Endometrial microvascular endothelial cells (primary cell): ENCODE results near the gene GRM3. TPM values are rescaled to one million over a fixed set of nuclear protein-coding genes. Genes with fewer than 3 reads are reported as not detected.

Source experiments
- in situ Hi-C: cut with HindIII; loops from 2 replicates; pipeline ENCODE4 v1.10.0; 2017; ENCODE audit warnings: low sequenced_read_pairs, low pct_unique_long_range_greater_than_20kb; ENCODE audit errors: inconsistent ontology term
- total RNA-seq: library from RNA; depleted of rRNA; stranded (reverse); fragments of >200 nt; gene quantifications from one replicate; pipeline ENCODE4 v1.2.3, GENCODE V29; 2015; ENCODE audit errors: inconsistent ontology term

The GRM3 gene
- total RNA-seq, 1 donor from 2014 or later = not detected

DNA sequence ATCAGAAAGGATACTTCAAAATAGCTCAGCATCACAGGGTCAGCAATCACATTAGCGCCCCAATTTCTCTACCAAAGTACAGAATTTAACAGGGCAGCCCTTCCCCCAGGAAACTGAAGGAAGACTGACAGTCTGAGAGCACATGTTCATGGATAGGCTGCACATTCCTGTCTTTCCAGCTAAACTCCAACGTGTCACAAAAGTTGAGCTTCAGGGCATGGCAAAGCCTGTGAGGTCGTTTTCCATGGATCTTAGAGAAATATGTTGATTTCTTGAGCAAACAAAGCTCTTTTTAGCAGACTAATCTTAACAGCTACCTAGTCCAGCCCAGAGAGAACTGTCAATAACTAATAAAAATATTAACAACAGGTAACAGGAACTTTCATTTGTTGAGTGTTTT is 207.9 kb downstream of the GRM3 start:
- in situ Hi-C loops = no loop called here

DNA sequence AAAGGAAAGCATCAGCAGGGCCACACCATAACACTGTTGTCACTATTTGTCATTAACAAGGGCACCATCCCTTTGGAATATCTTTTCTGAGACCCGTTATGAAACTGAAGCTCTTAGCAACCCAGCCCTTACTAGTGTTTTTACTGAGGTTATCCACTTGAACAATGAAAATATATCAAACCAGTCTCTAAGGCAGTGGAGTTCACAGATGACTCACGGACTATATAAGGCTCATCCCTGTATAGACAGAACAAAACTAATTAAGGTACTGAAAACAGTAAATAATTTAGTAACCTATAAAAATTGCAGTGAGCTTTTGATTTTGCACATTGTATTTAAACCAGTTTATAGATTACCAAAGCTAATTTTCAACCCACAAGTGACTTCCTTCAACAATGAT is 219.7 kb downstream of the GRM3 start:
- in situ Hi-C loops = no loop called here

DNA sequence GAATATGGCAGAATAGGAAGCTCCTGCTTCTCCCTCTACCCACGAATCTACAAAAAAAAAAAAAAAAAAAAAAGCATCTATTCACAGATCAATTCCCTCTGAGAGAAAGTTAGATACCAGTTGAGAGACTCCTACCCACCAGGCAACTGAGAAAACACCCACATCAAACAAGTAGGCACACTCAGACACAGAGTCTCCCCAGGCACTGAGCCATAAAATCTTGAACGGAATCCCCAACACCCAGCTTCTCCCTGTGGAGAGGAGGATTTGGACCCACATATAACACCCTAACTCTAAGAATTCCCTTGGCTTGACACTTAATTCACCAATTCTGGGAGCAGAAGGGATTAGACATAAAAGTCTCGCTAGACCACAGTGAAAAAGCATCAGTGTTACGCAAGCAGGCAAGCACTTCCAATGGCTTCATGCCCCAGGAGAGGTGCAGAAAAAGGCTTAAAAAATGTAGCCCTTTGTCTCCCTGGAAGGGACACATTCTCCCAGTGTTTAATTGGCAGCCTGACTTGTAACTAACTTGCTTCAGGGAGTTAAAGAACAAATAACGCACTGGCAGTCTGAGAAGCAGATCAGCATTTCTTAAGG is 223.6 kb downstream of the GRM3 start:
- in situ Hi-C loops = no loop called here

DNA sequence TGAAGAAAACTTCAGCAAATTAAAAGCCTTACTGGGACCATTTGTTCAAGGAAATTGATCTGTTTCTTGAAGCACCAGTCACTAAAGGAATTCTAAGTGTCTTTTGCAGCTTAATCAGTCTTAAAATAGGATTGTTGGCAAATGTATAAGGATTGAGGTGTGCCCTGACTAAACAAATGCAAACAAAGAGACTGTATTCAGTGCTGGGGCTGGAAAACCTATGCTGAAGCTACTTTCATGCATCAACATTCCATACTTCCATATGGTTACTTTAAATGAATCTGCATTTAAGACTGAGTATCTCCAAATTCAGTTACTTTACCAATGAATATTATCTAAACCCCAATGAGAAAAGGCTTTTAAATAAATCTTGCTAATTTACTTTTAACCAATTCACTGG is 232.4 kb downstream of the GRM3 start:
- in situ Hi-C loops = no loop called here

DNA sequence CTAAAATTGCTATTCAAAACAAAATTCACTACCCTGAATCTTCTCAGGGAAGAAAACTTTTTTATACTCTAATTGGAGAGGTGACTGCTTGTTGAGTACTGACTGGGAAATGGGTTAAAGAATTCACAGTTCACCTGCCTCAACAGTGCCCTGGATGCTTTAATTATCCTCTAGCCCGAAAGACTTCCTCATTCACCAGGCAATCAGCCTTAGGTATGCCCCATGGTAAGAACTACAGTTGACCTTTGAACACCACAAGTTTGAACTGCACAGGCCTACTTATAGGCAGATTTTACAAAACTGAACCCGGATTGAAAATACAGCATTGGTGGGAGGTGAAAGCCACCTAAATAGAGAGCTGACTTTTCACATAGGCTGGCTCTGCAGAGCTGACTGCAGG is 240.4 kb downstream of the GRM3 start:
- in situ Hi-C loops = no loop called here

DNA sequence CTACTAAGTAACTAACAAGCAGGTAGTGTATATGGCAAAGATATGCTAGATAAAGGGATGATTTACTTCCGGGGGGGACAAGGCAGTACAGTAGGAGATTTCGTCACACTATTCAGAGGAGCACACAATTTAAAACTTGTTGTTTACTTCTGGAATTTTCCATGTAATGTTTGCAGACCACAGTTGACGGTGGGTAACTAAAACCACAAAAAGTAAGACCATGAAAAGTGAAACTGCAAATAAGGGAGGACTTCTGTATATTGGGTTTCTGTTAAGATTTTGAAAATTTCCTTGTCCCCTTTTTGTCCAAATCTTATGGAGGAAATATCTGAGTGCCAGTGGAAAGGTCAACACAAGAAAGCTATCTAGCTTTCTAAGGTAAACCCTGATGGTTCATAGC is 245.8 kb downstream of the GRM3 start:
- in situ Hi-C loops = no loop called here

DNA sequence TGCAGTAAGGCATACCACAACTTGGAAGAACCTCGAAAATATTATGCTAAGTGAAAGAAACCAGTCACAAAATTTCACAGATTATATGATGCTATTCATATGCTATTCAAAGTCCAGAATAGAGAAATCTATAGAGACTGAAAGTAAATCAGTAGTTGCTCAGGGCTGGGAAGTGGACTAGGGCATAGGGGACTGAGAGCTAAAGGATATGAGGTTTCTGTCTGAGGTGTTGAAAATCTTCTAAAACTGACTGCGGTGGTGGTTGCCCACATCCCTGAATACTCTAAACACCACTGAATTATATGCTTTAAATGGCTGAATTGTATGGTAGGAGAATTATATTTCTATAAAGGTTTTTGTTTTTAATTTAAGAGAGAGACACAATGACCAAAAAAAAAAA is 254.5 kb downstream of the GRM3 start:
- in situ Hi-C loops = no loop called here

DNA sequence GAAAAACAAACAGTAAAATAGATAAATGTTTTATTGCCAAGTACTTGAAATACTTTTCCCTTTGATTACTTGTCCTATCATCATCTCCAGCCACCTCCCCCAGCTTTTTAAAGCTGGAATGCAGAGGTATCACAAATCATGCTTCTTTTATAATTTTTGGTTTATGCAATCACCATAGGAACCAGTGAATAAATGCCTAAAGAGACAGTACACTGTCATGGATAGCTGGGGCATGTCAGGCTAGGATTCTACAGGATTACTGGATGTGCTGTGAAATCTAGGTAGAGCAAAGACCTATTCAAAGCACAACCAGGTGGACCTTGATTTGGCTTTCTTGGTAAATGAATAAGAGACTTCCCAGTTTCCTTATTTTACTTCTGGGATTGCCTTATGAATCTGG is 257.2 kb downstream of the GRM3 start:
- in situ Hi-C loops = no loop called here

DNA sequence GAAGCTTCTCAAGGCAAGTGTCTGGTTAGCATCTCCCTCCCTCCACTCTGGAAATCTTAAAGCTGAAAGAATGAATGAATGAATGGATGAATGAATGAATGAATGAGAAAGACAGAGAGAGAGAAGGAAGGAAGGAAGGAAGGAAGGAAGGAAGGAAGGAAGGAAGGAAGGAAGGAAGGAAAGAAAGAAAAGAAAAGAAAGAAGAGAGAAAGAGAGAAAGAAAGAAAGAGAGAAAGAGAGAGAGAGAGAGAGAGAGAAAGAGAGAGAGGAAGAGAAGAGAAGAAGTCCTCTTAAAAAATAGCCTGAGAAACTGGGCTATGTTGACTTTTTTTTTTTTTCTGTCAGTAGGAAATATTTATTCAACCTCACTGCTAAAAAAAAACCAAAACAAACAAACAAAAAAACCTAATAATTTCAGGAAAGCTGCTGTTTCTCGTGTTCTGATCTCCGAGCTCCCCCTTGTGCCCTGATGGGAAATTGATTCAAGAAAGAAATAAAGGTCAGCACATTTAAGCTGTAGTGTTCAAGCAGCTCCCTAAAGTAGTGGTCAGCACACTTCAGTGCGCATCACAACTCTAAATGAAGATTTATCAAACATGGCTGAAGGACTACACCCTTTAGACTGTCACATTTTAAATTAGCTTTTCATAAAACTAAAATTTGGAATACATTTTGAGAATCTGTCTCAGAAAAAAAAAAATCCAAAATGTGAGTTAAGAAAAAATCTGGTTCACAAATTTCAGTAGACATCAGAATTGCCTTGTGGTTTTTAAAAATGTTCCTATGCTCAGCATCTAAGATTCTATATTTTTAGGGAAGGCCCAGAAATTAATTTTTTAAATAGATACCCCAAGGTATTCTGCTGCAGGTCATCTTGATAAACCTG is 261.5 kb downstream of the GRM3 start:
- in situ Hi-C loops = no loop called here

DNA sequence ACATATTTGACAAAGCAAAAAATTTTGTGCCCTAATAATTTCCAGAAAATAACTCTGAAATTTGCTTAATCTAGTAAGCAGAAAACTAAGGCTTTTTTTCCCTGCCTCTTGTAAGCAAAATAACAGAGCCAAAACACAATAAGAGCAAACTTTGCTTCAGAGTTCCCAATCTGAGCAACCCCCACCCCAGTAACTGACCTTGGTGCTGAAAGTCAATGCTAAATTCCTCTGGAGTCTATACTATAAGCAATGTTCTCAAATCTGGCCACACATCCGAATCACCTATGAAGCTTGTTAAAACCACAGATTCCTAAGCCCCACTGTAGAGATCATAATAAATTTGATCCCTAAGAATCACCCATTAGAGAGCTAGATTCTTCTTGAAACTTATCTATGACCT is 265.2 kb downstream of the GRM3 start:
- in situ Hi-C loops = no loop called here

DNA sequence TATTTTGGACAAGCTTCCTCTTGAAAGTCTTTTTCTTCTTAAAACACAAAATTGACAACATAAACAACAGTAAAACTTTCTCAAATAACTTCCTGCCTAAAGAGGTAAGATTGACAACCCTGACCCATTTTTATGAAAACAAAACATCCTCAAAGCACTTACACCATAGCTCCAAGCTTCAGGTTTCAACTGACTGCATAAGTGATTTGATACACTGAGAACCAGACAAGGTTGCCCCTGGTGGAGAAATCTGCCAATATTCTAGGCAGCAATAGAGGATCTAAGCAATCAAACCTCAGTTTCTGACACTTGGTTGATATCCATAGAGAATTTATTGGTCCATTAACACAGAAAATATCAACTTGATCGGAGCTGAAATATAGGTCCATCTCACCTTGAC is 267.9 kb downstream of the GRM3 start:
- in situ Hi-C loops = no loop called here

DNA sequence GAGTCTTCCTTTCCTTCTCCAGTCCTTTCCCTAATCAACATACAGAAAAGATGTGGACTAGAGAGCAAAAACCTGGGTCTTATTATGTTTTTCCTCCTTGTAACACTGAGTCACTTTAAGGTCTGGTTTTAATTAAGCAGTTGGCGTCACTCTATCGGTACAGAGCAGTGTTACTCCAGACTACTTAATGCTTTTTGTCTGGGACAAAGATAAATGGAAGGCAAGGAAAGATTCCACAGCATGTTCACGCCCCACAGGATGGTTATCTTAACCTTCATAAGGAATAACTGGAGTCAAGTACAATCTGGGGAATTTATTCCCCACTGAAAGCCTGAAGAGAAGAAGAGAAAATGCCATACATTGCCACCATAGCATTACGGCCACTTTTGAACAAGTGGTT is 270.0 kb downstream of the GRM3 start:
- in situ Hi-C loops = no loop called here
